Caco-2 (cell line): ENCODE results near the gene NCR2. TPM values are rescaled to one million over a fixed set of nuclear protein-coding genes. Genes with fewer than 3 reads are reported as not detected.

ENCODE experiments used
- BruUV-seq: library from RNA; stranded (reverse); fragments of 400-500 nt; replicated peaks from 2 replicates; lab custom pipeline; 2021; lab: Mats Ljungman, UMichigan
- CTCF ChIA-PET: fragments of 300-600 bp; sonication (Branson Sonifier 250); formaldehyde crosslinking; loops from one replicate; lab custom pipeline; 2022; ENCODE audit warnings: antibody characterized with exemption; lab: Charles Lee
- POLR2A ChIA-PET: fragments of 300-600 bp; sonication (Branson Sonifier 250); formaldehyde crosslinking; loops from one replicate; lab custom pipeline; 2022; ENCODE audit warnings: antibody characterized with exemption; lab: Charles Lee
- DNase-seq, 2 experiments: peaks; one replicate each; pipeline versions ENCODE4 v3.0.0 to v3.0.0-alpha.2; 2020 to 2022
- H3K27me3 ChIP-seq: replicated peaks from 2 replicates; pipeline ENCODE4 v1.6.0; 2011; ENCODE audit warnings: low read length; ENCODE audit not compliant: control insufficient read depth, insufficient read depth
- H3K36me3 ChIP-seq: 2 replicates; pipeline ENCODE4 v1.5.1; 2011; ENCODE audit warnings: low read length; ENCODE audit not compliant: control insufficient read depth, insufficient read depth
- H3K4me1 ChIP-seq: fragments of 250-450 bp; sonication (Bioruptor Pico); 2 replicates; pipeline ENCODE4 v1.5.1; 2020; ENCODE audit warnings: mild to moderate bottlenecking
- H3K4me3 ChIP-seq: 2 replicates; pipeline ENCODE4 v1.5.1; 2011; ENCODE audit warnings: low read depth, mild to moderate bottlenecking, control low read depth, low read length
- H3K9me3 ChIP-seq: fragments of 250-450 bp; sonication (Bioruptor Pico); 2 replicates; pipeline ENCODE4 v1.5.1; 2020; ENCODE audit warnings: mild to moderate bottlenecking, moderate library complexity
- H3K27ac Mint-ChIP-seq: one replicate; pipeline ENCODE4 v1.8.0; 2022; ENCODE audit warnings: mixed read lengths; ENCODE audit not compliant: unreplicated experiment
- H3K27me3 Mint-ChIP-seq: one replicate; pipeline ENCODE4 v1.8.0; 2022; ENCODE audit warnings: mixed read lengths; ENCODE audit not compliant: insufficient read depth, unreplicated experiment
- H3K36me3 Mint-ChIP-seq: one replicate; pipeline ENCODE4 v1.8.0; 2022; ENCODE audit warnings: mild to moderate bottlenecking, mixed read lengths; ENCODE audit not compliant: insufficient read depth, unreplicated experiment
- H3K4me1 Mint-ChIP-seq: one replicate; pipeline ENCODE4 v1.8.0; 2022; ENCODE audit warnings: low read depth, mixed read lengths; ENCODE audit not compliant: unreplicated experiment
- H3K4me3 Mint-ChIP-seq: one replicate; pipeline ENCODE4 v1.8.0; 2022; ENCODE audit warnings: mild to moderate bottlenecking, moderate library complexity, mixed read lengths; ENCODE audit not compliant: unreplicated experiment
- H3K9me3 Mint-ChIP-seq: one replicate; pipeline ENCODE4 v1.8.0; 2022; ENCODE audit warnings: mixed read lengths; ENCODE audit not compliant: unreplicated experiment
- CTCF ChIP-seq, 2 experiments: fragments of 200-600 bp in 1 of 2; IDR thresholded peaks; 1 replicate in 1 of 2; 2 replicates in 1 of 2; pipeline versions ENCODE4 v1.5.1 to v1.8.0; 2011 to 2022; ENCODE audit warnings: antibody characterized with exemption in 1 of 2, control low read depth in 1 of 2, inconsistent platforms in 1 of 2, low read depth in 1 of 2, low read length in 1 of 2, mild to moderate bottlenecking in 1 of 2, moderate library complexity in 1 of 2; ENCODE audit not compliant: insufficient read depth in 1 of 2, severe bottlenecking in 1 of 2, unreplicated experiment in 1 of 2
- intact Hi-C: fragments of 100-400 bp; cut with micrococcal nuclease; formaldehyde crosslinking; loops from one replicate; pipeline ENCODE4 v1.10.0; 2022; ENCODE audit not compliant: unreplicated experiment
- total RNA-seq: library from RNA; stranded (reverse); gene quantifications from 2 replicates; pipeline ENCODE4 v1.2.3, GENCODE V29; 2022

Gene NCR2
- total RNA-seq, 1 experiment from 2014 or later: not detected

GRCh38 chr6:41321183-41321582, 14.2 kb upstream of the NCR2 start:
- Mint-ChIP-seq H3K27ac (no peak overlapping the region), H3K36me3 (no peaks in the 10 kb centered on the region), H3K4me1 (peaks cover 11% of the 10 kb centered on the region), H3K9me3 (no peaks in the 10 kb centered on the region), H3K4me3 (no peak overlapping the region), H3K27me3 (peaks cover 12% of the 10 kb centered on the region)
- CTCF ChIA-PET: interaction anchor here (0.6 to 1.6 kb wide), 3 partner anchors 14 to 147 kb away, joined by 3 to 4 read pairs (median 3); no protein-coding TSS in a partner anchor
- POLR2A ChIA-PET: no interaction called here
- no peak overlapping the region for H3K4me3 ChIP-seq
- intact Hi-C loops: no loop called here
- no peak for DNase-seq
- H3K27me3 ChIP-seq: no peaks in the 10 kb centered on the region
- no peaks in the 10 kb centered on the region for H3K9me3 ChIP-seq
- no peak for TF ChIP-seq CTCF (IDR thresholded peaks at IDR 0.05; ENCODE audit: insufficient read depth in 1 of 2, low read depth in 1 of 2, low read length in 1 of 2, severe bottlenecking in 1 of 2, unreplicated experiment in 1 of 2)
- BruUV-seq: no TSS peak
- no peaks in the 10 kb centered on the region for H3K36me3 ChIP-seq
- no peaks in the 10 kb centered on the region for H3K4me1 ChIP-seq

DNA sequence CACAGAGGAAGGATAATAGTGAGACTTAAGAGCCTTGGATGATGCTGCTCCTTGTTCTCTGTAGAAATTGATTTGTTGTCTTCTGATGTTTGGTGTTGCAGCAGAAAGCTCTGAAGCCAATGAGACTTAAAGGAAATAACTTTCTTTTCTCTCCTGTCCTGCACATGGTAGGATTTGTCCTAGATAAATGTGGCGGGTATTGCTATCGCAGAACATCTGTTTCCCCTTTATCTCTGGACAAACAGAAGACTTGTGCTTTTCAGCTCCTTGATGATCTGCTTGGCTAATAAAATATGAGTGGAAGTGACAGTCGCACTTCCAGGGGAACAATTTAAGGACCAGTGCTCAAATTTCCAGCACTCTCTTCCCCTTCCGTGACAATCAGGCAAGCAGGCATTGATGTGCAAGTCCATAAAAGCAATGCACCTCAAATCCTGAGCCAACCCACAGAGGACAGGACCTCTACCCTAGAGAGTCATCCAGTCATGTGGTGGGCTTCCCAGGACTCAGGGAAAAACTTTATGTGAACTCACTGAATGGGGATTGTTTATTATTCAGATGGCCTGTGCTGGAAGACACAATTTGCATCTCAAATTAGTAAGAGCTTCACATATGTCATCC, 9.9 kb upstream of the NCR2 start:
- Histone ChIP-seq H3K4me3 (no peak overlapping the region), H3K4me1 (no peaks in the 10 kb centered on the region), H3K27me3 (no peaks in the 10 kb centered on the region; the same call in 1 of the 2 replicates), H3K9me3 (no peaks in the 10 kb centered on the region), H3K36me3 (no peaks in the 10 kb centered on the region; the same call in 1 of the 2 replicates)
- ChIA-PET CTCF (no interaction called here), POLR2A (no interaction called here)
- Mint-ChIP-seq H3K4me1 (peaks cover 7% of the 10 kb centered on the region), H3K27me3 (peaks cover 13% of the 10 kb centered on the region), H3K27ac (no peak overlapping the region), H3K4me3 (no peak overlapping the region), H3K36me3 (no peaks in the 10 kb centered on the region), H3K9me3 (no peaks in the 10 kb centered on the region)
- no TSS peak for BruUV-seq
- intact Hi-C loops: no loop called here
- DNase-seq: no peak
- no peak for TF ChIP-seq CTCF (IDR thresholded peaks at IDR 0.05; ENCODE audit: insufficient read depth in 1 of 2, low read depth in 1 of 2, low read length in 1 of 2, severe bottlenecking in 1 of 2, unreplicated experiment in 1 of 2)

DNA sequence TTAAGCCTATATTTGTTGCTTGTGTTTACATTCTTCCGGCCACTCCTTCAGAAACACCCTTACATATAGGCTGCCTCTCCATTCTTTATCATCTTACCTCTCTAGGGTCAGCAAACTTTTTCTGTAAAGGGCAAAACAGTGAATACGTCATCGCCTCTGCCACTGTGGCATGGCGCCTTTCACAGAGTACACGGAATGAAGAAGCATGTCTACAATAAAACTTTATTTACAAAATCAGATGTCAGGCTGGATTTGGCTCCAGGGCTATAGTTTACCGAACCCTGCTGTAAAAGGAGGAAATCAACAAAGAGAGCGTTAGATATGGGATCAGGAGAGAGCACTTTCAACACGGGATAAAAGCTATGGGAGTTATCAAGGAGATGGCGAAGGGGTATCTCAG, 9.3 kb upstream of the NCR2 start:
- DNase-seq: no peak
- no peak for TF ChIP-seq CTCF (IDR thresholded peaks at IDR 0.05; ENCODE audit: insufficient read depth in 1 of 2, low read depth in 1 of 2, low read length in 1 of 2, severe bottlenecking in 1 of 2, unreplicated experiment in 1 of 2)
- H3K4me1 ChIP-seq: no peaks in the 10 kb centered on the region
- POLR2A ChIA-PET: no interaction called here
- Mint-ChIP-seq H3K27ac (no peak overlapping the region), H3K4me1 (peaks cover 7% of the 10 kb centered on the region), H3K9me3 (no peaks in the 10 kb centered on the region), H3K36me3 (no peaks in the 10 kb centered on the region), H3K27me3 (peaks cover 13% of the 10 kb centered on the region), H3K4me3 (no peak overlapping the region)
- intact Hi-C loops: no loop called here
- no peaks in the 10 kb centered on the region; the same call in 1 of the 2 replicates for H3K36me3 ChIP-seq
- H3K27me3 ChIP-seq: no peaks in the 10 kb centered on the region; the same call in 1 of the 2 replicates
- CTCF ChIA-PET: no interaction called here
- no peak overlapping the region for H3K4me3 ChIP-seq
- no peaks in the 10 kb centered on the region for H3K9me3 ChIP-seq
- no TSS peak for BruUV-seq
